ENCODE results near the gene ARHGAP26. TPM values are rescaled to one million over a fixed set of nuclear protein-coding genes. Genes with fewer than 3 reads are reported as not detected.

Gene ARHGAP26
- total and polyA plus RNA-seq, 4 experiments from 2014 or later: 2.0 to 22.7 (median 17.3) TPM

DNA sequence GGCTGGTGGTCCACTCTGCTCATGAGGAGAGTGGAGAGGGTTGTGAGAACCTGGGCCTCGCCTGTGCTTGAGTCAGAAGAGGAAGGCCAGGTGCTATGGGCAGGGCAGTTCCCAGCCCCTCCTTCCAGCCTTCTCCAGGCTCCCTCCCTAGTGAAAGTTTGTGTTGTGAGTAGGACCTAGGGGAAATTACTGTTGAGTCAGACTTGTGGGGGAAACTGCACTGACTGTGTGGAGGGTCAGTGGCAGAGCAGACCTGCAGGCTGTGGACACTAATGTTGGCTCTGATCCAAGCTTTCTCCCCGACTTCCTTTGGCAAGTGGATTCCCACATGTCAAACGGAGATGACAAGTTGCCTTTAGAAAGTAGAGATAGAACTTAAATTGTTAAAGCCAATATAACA lies 102.6 kb downstream of the ARHGAP26 start:
- ChIA-PET CTCF (ENCODE audit: partially characterized antibody) (interaction anchor here (1.3 to 8.1 kb wide), 4 partner anchors 16 to 217 kb away, joined by 4 to 154 read pairs (median 8); no protein-coding TSS in a partner anchor), POLR2A (ENCODE audit: partially characterized antibody) (no interaction called here)
- no peak overlapping the region for H3K27ac ChIP-seq (ENCODE audit: low read depth, low read length)
- DNase-seq: no peak
- Mint-ChIP-seq H3K9me3 (no peaks in the 10 kb centered on the region), H3K4me3 (no peak overlapping the region), H3K27ac (no peak overlapping the region), H3K4me1 (peaks cover 0 to 6% (median 0%) of the 10 kb centered on the region in 4 donors), H3K36me3 (peaks cover 0 to 7% of the 10 kb centered on the region in 2 donors), H3K27me3 (no peaks in the 10 kb centered on the region)
- no peaks in the 10 kb centered on the region for H3K27me3 ChIP-seq (ENCODE audit: insufficient read depth, low read length)
- no peaks in the 10 kb centered on the region for H3K4me1 ChIP-seq (ENCODE audit: insufficient read depth, low read length)
- H3K36me3 ChIP-seq (ENCODE audit: insufficient read depth, low read length): no peaks in the 10 kb centered on the region
- intact Hi-C loops (cut with micrococcal nuclease): no loop called here
- no peaks in the 10 kb centered on the region for H3K9me3 ChIP-seq (ENCODE audit: control insufficient read depth in 1 of 2, low read length in 2 of 2)
- H3K4me3 ChIP-seq (ENCODE audit: low read length in 2 of 2): no peak overlapping the region

DNA sequence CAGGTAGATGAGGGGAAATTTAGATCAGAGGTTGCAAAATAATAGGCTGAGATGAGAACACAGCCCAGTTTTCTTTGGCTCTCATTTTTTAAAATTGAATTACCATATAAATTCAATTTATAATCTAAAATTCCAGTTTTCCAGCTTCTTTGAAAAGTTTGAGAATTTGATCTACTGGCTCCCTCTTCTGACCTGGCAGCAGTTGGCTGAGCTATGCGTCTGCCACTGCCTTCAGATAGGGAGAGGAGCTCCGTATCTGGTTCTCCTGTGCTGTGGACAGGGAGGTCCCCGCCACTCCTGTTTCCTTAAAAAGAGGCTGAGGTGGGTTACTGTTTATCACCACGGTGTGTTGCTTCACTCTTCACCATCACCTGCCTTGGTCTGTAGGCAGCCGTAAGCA lies 103.7 kb downstream of the ARHGAP26 start:
- Mint-ChIP-seq H3K4me1 (peaks cover 0 to 3% (median 0%) of the 10 kb centered on the region in 4 donors), H3K27me3 (no peaks in the 10 kb centered on the region), H3K9me3 (no peaks in the 10 kb centered on the region), H3K27ac (no peak overlapping the region), H3K4me3 (no peak overlapping the region), H3K36me3 (peaks cover 0 to 7% of the 10 kb centered on the region in 2 donors)
- intact Hi-C loops (cut with micrococcal nuclease): no loop called here
- CTCF ChIA-PET (ENCODE audit: partially characterized antibody): interaction anchor here (0.6 to 8.1 kb wide), 6 partner anchors 10 to 218 kb away, joined by 3 to 154 read pairs (median 4); no protein-coding TSS in a partner anchor
- H3K9me3 ChIP-seq (ENCODE audit: control insufficient read depth in 1 of 2, low read length in 2 of 2): no peaks in the 10 kb centered on the region
- H3K4me1 ChIP-seq (ENCODE audit: insufficient read depth, low read length): no peaks in the 10 kb centered on the region
- POLR2A ChIA-PET (ENCODE audit: partially characterized antibody): no interaction called here
- no peak for DNase-seq
- H3K27ac ChIP-seq (ENCODE audit: low read depth, low read length): no peak overlapping the region
- H3K27me3 ChIP-seq (ENCODE audit: insufficient read depth, low read length): no peaks in the 10 kb centered on the region
- H3K4me3 ChIP-seq (ENCODE audit: low read length in 2 of 2): no peak overlapping the region
- no peaks in the 10 kb centered on the region for H3K36me3 ChIP-seq (ENCODE audit: insufficient read depth, low read length)

DNA sequence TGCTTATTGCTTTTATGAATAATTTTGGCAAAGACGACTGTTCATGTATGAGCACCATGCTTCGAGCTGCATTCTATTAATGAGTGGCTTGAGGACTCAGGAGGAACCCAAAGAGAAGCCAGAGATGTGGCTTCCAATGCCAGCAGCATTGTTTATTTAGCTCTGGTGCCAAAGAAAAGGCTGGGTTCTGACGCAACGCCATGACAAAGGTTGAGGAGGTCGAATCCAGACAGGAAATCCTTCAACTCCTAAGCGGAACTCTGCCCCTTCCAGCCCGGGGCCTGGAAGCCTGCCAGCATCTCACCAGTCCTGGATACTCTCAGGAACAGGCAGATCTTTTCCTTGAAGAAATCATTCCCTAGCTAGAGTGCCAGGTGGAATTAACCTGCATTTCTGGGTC lies 104.4 kb downstream of the ARHGAP26 start:
- DNase-seq: no peak
- intact Hi-C loops (cut with micrococcal nuclease): no loop called here
- Histone ChIP-seq H3K27ac (ENCODE audit: low read depth, low read length) (no peak overlapping the region), H3K9me3 (ENCODE audit: control insufficient read depth in 1 of 2, low read length in 2 of 2) (no peaks in the 10 kb centered on the region), H3K4me1 (ENCODE audit: insufficient read depth, low read length) (no peaks in the 10 kb centered on the region), H3K4me3 (ENCODE audit: low read length in 2 of 2) (no peak overlapping the region), H3K36me3 (ENCODE audit: insufficient read depth, low read length) (no peaks in the 10 kb centered on the region), H3K27me3 (ENCODE audit: insufficient read depth, low read length) (no peaks in the 10 kb centered on the region)
- no peaks in the 10 kb centered on the region for H3K9me3 Mint-ChIP-seq
- peaks cover 0 to 3% (median 0%) of the 10 kb centered on the region in 4 donors for H3K4me1 Mint-ChIP-seq
- ChIA-PET POLR2A (ENCODE audit: partially characterized antibody) (no interaction called here), CTCF (ENCODE audit: partially characterized antibody) (interaction anchor here (0.6 to 18.3 kb wide), 7 partner anchors 9 to 161 kb away, joined by 3 to 354 read pairs (median 14); no protein-coding TSS in a partner anchor)
- peaks cover 0 to 8% of the 10 kb centered on the region in 2 donors for H3K36me3 Mint-ChIP-seq
- H3K27me3 Mint-ChIP-seq: no peaks in the 10 kb centered on the region
- H3K4me3 Mint-ChIP-seq: no peak overlapping the region
- H3K27ac Mint-ChIP-seq: no peak overlapping the region

DNA sequence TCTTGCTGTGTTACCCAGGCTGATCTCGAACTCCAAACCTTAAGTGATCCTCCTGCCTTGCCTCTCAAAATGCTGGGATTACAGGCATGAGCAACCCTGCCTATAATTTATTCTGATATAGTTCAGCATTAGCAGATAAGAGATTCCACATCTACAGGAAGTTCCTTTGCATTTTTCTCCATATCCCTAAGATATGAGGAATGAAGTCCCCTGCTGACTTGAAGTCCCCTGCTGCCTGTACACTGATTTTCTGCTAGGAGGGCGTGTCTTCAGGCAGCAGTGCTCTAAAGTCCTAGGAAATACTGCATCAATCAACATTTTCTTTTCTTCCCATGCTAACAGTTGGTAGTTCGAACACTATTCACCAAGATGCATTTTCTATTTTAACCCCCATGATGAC lies 105.8 kb downstream of the ARHGAP26 start:
- POLR2A ChIA-PET (ENCODE audit: partially characterized antibody): no interaction called here
- no peaks in the 10 kb centered on the region for H3K9me3 Mint-ChIP-seq

DNA sequence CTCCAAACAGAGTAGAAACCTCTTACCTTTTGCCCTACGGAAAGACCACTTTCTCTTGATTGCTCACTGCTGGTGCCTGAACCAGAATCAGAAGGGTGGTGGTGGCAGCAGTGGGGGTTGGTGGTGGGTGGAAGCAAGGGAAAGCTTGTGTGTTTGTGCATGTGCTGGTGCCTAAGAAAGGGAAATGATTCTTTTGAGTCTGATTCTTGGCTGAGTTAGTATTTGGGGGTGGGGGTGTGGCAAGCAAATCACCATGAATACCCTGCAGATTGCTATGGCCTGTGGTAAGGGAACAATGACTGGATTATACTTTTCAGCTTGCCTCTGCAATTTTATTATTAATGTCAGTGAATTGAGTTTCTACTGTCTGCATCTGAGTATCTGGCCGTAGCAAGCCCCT lies 106.6 kb downstream of the ARHGAP26 start:
- no peak overlapping the region for H3K27ac ChIP-seq (ENCODE audit: low read depth, low read length)
- no peak overlapping the region for H3K4me3 ChIP-seq (ENCODE audit: low read length in 2 of 2)
- H3K4me1 ChIP-seq (ENCODE audit: insufficient read depth, low read length): no peaks in the 10 kb centered on the region
- intact Hi-C loops (cut with micrococcal nuclease): no loop called here
- no peak overlapping the region for H3K4me3 Mint-ChIP-seq
- H3K9me3 ChIP-seq (ENCODE audit: control insufficient read depth in 1 of 2, low read length in 2 of 2): no peaks in the 10 kb centered on the region
- no peaks in the 10 kb centered on the region for H3K27me3 Mint-ChIP-seq
- DNase-seq: no peak
- no peaks in the 10 kb centered on the region for H3K27me3 ChIP-seq (ENCODE audit: insufficient read depth, low read length)
- H3K4me1 Mint-ChIP-seq: peaks cover 0 to 1% (median 0%) of the 10 kb centered on the region in 4 donors
- no peaks in the 10 kb centered on the region for H3K9me3 Mint-ChIP-seq
- ChIA-PET CTCF (ENCODE audit: partially characterized antibody) (interaction anchor here (4.3 to 18.3 kb wide), 4 partner anchors 7 to 159 kb away, joined by 21 to 354 read pairs (median 158); no protein-coding TSS in a partner anchor), POLR2A (ENCODE audit: partially characterized antibody) (no interaction called here)
- H3K36me3 ChIP-seq (ENCODE audit: insufficient read depth, low read length): no peaks in the 10 kb centered on the region
- H3K36me3 Mint-ChIP-seq: peaks cover 0 to 10% of the 10 kb centered on the region in 2 donors
- no peak overlapping the region for H3K27ac Mint-ChIP-seq

More for the DNA sequence above, 105.8 kb downstream of the ARHGAP26 start:
- H3K27ac ChIP-seq (ENCODE audit: low read depth, low read length): no peak overlapping the region
- Mint-ChIP-seq H3K27ac (no peak overlapping the region), H3K36me3 (peaks cover 0 to 10% of the 10 kb centered on the region in 2 donors), H3K4me3 (no peak overlapping the region), H3K27me3 (no peaks in the 10 kb centered on the region), H3K4me1 (peaks cover 0 to 3% (median 0%) of the 10 kb centered on the region in 4 donors)
- no peaks in the 10 kb centered on the region for H3K4me1 ChIP-seq (ENCODE audit: insufficient read depth, low read length)
- H3K36me3 ChIP-seq (ENCODE audit: insufficient read depth, low read length): no peaks in the 10 kb centered on the region
- DNase-seq: no peak
- intact Hi-C loops (cut with micrococcal nuclease): no loop called here
- H3K4me3 ChIP-seq (ENCODE audit: low read length in 2 of 2): no peak overlapping the region
- H3K27me3 ChIP-seq (ENCODE audit: insufficient read depth, low read length): no peaks in the 10 kb centered on the region
- CTCF ChIA-PET (ENCODE audit: partially characterized antibody): interaction anchor here (0.6 to 18.3 kb wide), 8 partner anchors 6 to 885 kb away, joined by 3 to 354 read pairs (median 10); no protein-coding TSS in a partner anchor
- no peaks in the 10 kb centered on the region for H3K9me3 ChIP-seq (ENCODE audit: control insufficient read depth in 1 of 2, low read length in 2 of 2)

DNA sequence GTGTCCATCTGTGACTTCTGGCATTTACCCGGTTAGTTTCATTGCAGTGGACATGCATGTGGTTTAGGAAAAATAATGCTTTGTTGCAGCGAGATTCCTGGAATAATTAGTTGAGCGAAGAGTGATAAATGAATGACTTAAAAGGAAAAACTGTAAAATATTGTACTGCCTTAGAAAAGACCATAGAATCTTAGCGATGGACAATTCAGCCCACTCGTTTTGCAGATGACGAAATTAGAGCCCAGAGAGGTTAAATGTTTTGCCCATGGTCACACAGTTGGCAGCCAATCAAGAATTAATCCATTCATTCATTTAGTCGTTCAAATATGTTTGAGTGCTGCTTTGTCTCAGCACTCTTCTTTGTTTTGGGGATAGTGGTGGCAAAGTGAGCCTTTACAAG lies 107.9 kb downstream of the ARHGAP26 start:
- CTCF ChIA-PET (ENCODE audit: partially characterized antibody): interaction anchor here (1.3 to 18.3 kb wide), 5 partner anchors 9 to 160 kb away, joined by 5 to 354 read pairs (median 63); partner anchors contain the start of gene ARHGAP26
- POLR2A ChIA-PET (ENCODE audit: partially characterized antibody): no interaction called here
- Histone ChIP-seq H3K4me1 (ENCODE audit: insufficient read depth, low read length) (no peaks in the 10 kb centered on the region), H3K4me3 (ENCODE audit: low read length in 2 of 2) (no peak overlapping the region), H3K27me3 (ENCODE audit: insufficient read depth, low read length) (no peaks in the 10 kb centered on the region), H3K9me3 (ENCODE audit: control insufficient read depth in 1 of 2, low read length in 2 of 2) (no peaks in the 10 kb centered on the region), H3K27ac (ENCODE audit: low read depth, low read length) (no peak overlapping the region), H3K36me3 (ENCODE audit: insufficient read depth, low read length) (no peaks in the 10 kb centered on the region)
- H3K9me3 Mint-ChIP-seq: no peaks in the 10 kb centered on the region
- intact Hi-C loops (cut with micrococcal nuclease): no loop called here
- H3K27me3 Mint-ChIP-seq: no peaks in the 10 kb centered on the region
- peaks cover 0 to 14% of the 10 kb centered on the region in 2 donors for H3K36me3 Mint-ChIP-seq
- no peak for DNase-seq
- H3K4me3 Mint-ChIP-seq: no peak overlapping the region
- peaks cover 0 to 1% (median 0%) of the 10 kb centered on the region in 4 donors for H3K4me1 Mint-ChIP-seq
- peak overlapping the region in 2 of 7 donors; percentile 45 to 76 for H3K27ac Mint-ChIP-seq

DNA sequence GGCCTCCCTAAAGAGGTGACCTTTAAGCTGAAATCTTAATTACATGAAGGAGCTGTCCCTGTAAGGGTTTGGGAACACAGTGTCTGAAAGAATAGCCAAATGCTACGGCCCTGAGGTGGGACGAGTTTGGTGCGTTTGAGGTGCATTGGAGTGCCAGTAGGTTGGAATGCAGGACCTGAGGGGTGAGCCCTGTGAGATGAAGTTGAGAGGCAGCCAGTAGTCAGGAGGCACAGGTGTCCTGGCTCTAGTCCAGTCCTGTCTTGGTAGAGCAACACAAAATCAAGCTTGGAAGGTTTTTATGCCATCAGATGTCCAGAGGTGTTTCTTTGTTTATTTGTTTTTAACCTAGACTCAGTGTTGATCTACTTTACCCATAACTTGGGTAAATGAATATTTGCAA lies 108.5 kb downstream of the ARHGAP26 start:
- intact Hi-C loops (cut with micrococcal nuclease): no loop called here
- Mint-ChIP-seq H3K4me1 (peaks cover 0 to 2% (median under 1%) of the 10 kb centered on the region in 4 donors), H3K27ac (peak overlapping the region in 4 of 7 donors; percentile 20 to 76 (median 41)), H3K9me3 (no peaks in the 10 kb centered on the region), H3K4me3 (no peak overlapping the region), H3K36me3 (peaks cover 2 to 14% of the 10 kb centered on the region in 2 donors), H3K27me3 (no peaks in the 10 kb centered on the region)
- no peaks in the 10 kb centered on the region for H3K36me3 ChIP-seq (ENCODE audit: insufficient read depth, low read length)
- H3K4me3 ChIP-seq (ENCODE audit: low read length in 2 of 2): no peak overlapping the region
- no peak overlapping the region for H3K27ac ChIP-seq (ENCODE audit: low read depth, low read length)
- CTCF ChIA-PET (ENCODE audit: partially characterized antibody): interaction anchor here (1.1 to 18.3 kb wide), 8 partner anchors 9 to 223 kb away, joined by 4 to 354 read pairs (median 22); partner anchors contain the start of gene ARHGAP26
- H3K27me3 ChIP-seq (ENCODE audit: insufficient read depth, low read length): no peaks in the 10 kb centered on the region
- no peaks in the 10 kb centered on the region for H3K4me1 ChIP-seq (ENCODE audit: insufficient read depth, low read length)
- DNase-seq: no peak
- no peaks in the 10 kb centered on the region for H3K9me3 ChIP-seq (ENCODE audit: control insufficient read depth in 1 of 2, low read length in 2 of 2)
- POLR2A ChIA-PET (ENCODE audit: partially characterized antibody): no interaction called here
